Activated T-cell treated with anti-CD3 and anti-CD28 coated beads, Interleukin-2, amount 50 U/mL, for 4 hours (primary cell): ENCODE data around the gene PIGU. TPM values are rescaled to one million over a fixed set of nuclear protein-coding genes. Genes with fewer than 3 reads are reported as not detected.
"Not testable (repeated sequence)": the region's sequence is repeated elsewhere in the genome, so short reads cannot be mapped to it uniquely, and the experiment has no call there.

Experiments
- ATAC-seq, 2 donors: fragments of 200-7000 bp; cut with Tn5 transposase; one replicate each; pipeline ENCODE4 v1.10.0; 2021
- DNase-seq: peaks from one replicate; pipeline ENCODE4 v3.0.0-alpha.2; 2020
- H3K27me3 Mint-ChIP-seq: one replicate; pipeline ENCODE4 v1.8.0; 2021; ENCODE audit warnings: low read depth, mixed read lengths
- H3K36me3 Mint-ChIP-seq: one replicate; pipeline ENCODE4 v1.8.0; 2022; ENCODE audit warnings: mixed read lengths; ENCODE audit not compliant: insufficient read depth
- H3K4me1 Mint-ChIP-seq: one replicate; pipeline ENCODE4 v1.8.0; 2021; ENCODE audit warnings: low read depth, mixed read lengths
- H3K4me3 Mint-ChIP-seq: one replicate; pipeline ENCODE4 v1.8.0; 2021; ENCODE audit warnings: mild to moderate bottlenecking, moderate library complexity, mixed read lengths
- H3K9me3 Mint-ChIP-seq: one replicate; pipeline ENCODE4 v1.8.0; 2021; ENCODE audit warnings: mixed read lengths
- total RNA-seq, 3 donors: library from RNA; stranded (reverse); gene quantifications; one replicate each; pipeline ENCODE4 v1.2.1, GENCODE V29; 2021

The PIGU gene
- total RNA-seq, 3 donors from 2014 or later, result 21.5 to 27.3 (median 25.0) TPM

DNA sequence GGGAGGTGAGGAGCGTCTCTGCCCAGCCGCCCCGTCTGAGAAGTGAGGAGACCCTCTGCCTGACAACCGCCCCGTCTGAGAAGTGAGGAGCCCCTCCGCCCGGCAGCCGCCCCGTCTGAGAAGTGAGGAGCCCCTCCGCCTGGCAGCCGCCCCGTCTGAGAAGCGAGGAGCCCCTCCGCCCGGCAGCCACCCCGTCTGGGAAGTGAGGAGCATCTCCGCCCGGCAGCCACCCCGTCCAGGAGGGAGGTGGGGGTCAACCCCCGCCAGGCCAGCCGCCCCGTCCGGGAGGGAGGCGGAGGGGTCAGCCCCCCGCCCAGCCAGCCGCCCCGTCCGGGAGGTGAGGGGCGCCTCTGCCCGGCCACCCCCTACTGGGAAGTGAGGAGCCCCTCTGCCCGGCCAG lies 18.2 kb downstream of the PIGU start:
- H3K36me3 Mint-ChIP-seq, ATAC-seq, H3K4me3 Mint-ChIP-seq, DNase-seq, H3K9me3 Mint-ChIP-seq, H3K4me1 Mint-ChIP-seq, H3K27me3 Mint-ChIP-seq: not testable (repeated sequence)

DNA sequence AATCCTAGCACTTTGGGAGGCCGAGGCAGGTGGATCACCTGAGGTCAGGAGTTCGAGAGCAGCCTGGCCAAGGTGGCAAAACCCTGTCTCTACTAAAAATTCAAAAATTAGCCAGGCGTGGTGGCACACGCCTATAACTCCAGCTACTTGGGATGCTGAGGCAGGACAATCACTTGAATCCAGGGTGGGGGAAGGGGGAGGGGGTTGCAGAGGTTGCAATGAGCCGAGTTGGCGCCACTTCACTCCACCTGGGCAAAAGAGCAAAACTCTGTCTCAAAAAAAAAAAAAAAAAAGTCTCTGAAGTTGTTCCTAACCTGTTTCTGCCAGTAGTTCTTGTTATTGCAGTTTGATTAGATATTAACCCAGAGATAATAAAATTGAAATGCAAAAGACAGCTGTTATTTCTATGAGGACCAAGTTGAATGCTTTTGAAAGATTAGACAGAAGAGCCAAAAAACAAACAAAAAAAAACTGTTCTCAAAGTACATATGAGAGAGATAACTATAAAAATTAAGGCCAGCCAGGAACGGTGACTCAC lies 22.6 kb downstream of the PIGU start:
- Mint-ChIP-seq H3K36me3 (peaks cover 23% of the 10 kb centered on the region), H3K4me1 (peaks cover 2% of the 10 kb centered on the region), H3K9me3 (no peaks in the 10 kb centered on the region), H3K4me3 (no peak overlapping the region), H3K27me3 (no peaks in the 10 kb centered on the region)
- ATAC-seq, result no peak
- no peak for DNase-seq

DNA sequence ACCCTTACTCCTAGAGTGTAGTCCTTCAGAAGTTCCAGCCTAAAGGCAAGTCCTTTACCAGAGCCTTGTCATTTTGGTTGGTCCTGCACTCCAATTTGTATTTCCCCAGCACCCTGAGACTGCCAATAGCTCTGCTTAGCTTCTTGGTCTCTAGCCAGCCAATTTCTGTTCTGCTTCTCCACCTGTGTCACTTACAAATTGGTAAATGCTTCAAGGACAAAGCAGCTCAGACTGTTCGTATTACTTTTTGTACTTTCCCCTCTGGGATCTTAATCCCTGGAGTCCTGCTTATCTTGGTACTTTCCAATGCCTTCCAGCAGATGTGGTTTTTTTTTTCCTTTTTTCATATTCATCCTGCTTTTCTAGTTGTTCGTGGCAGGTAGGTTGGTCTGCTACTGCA lies 25.7 kb downstream of the PIGU start:
- Mint-ChIP-seq H3K27me3 (no peaks in the 10 kb centered on the region), H3K9me3 (no peaks in the 10 kb centered on the region), H3K4me3 (no peak overlapping the region), H3K4me1 (peaks cover 2% of the 10 kb centered on the region), H3K36me3 (peaks cover 19% of the 10 kb centered on the region)
- ATAC-seq, result no peak
- no peak for DNase-seq

DNA sequence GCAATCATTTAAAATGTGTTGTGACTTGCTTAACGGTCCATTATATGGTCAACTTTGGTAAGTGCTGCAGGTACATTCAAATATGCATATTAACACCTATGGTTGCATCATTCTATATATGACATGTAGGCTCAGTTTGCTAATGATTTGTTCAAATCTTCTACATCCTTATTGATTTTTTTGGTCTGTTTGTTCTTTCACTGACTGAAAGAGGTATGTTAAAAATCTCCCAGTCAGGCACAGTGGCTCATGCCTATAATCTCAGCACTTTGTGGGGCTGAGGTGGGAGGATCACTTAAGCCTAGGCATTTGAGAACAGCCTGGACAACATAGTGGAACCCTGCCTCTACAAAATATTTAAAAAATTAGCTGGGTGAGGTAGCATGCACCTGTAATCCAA lies 29.2 kb downstream of the PIGU start:
- H3K9me3 Mint-ChIP-seq, result no peaks in the 10 kb centered on the region
- H3K4me1 Mint-ChIP-seq, result no peaks in the 10 kb centered on the region
- H3K27me3 Mint-ChIP-seq, result no peaks in the 10 kb centered on the region
- H3K4me3 Mint-ChIP-seq, result no peak overlapping the region
- peaks cover 15% of the 10 kb centered on the region for H3K36me3 Mint-ChIP-seq
- no peak for ATAC-seq
- no peak for DNase-seq

DNA sequence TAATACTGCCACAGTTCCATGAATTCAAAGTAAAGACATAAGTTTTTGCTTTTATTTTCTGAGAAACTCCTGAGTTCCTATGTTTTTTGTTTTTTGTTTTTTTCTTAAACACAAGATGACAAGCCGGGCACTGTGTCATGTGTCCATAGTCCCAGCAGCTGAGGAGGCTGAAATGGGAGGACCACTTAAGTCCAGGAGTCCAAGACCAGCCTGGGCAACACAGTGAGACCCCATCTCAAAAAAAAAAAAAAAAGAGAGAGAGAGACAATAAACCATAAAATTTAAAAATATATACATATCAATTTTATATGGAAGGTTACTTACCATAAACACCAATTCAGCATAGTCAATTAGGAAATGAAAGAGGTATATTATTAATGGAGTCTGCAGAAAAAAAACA lies 31.9 kb downstream of the PIGU start:
- ATAC-seq (no peak), DNase-seq (no peak)
- Mint-ChIP-seq H3K4me3 (no peak overlapping the region), H3K4me1 (no peaks in the 10 kb centered on the region), H3K36me3 (peaks cover 6% of the 10 kb centered on the region), H3K27me3 (no peaks in the 10 kb centered on the region), H3K9me3 (no peaks in the 10 kb centered on the region)

DNA sequence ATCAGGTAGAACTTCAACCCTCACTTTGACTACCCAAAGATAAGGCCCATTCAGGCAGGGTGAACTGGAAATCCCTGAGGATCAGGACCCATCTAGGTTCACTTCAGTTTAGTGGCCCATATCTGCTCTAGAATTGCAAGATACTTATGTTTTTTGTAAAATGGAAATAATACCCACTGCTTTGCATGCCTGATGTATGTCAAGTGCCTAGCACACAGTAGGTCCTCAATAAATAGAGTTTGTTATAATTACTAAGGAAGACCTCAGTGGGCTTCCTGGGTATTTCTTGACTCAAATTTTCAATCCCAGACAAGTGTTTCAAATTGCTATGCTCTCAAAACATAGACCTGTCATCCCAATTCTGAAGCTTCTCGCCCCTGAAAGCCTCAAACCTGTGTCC lies 32.5 kb downstream of the PIGU start:
- ATAC-seq (no peak), DNase-seq (no peak)
- Mint-ChIP-seq H3K36me3 (peaks cover 6% of the 10 kb centered on the region), H3K27me3 (no peaks in the 10 kb centered on the region), H3K9me3 (no peaks in the 10 kb centered on the region), H3K4me1 (no peaks in the 10 kb centered on the region), H3K4me3 (no peak overlapping the region)

DNA sequence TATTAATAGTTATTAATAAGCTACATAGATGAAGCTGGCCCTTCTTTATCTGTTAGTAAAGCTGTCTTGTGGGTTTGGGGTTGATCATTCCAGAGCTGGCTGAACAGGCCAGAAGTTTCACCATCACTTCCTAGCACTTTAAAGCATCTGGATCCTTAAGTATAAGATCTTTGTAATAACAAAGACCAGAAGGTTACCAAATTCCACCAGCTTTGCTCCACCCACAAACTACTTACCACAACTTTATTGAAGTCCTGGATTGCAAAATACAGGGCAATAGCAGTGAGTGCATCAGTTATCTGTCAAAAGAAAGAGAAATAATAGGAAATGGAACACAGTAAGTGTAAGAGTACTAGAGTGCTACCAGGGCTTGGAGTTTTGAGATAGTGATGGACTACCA lies 33.0 kb downstream of the PIGU start:
- Mint-ChIP-seq H3K27me3 (no peaks in the 10 kb centered on the region), H3K9me3 (no peaks in the 10 kb centered on the region), H3K4me1 (no peaks in the 10 kb centered on the region), H3K4me3 (no peak overlapping the region), H3K36me3 (peaks cover 7% of the 10 kb centered on the region)
- no peak for ATAC-seq
- DNase-seq, result no peak

DNA sequence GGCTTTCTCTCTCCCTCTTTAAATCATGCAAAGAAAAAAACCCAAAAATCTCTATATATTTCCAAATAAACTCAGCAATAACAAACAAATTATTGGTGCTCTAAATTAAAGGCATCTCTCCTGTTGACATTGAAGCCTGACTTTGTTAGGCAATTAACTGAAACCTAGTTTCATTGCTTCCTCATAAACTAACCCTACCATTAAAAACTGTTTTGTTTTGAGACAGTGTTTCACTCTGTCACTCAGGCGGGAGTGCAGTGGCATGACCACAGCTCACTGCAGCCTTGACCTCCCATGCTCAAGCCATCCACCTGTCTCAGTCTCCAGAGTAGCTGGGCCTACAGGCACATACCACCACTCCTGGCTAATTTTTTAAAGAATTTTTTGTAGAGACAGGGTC lies 34.9 kb downstream of the PIGU start:
- Mint-ChIP-seq H3K27me3 (no peaks in the 10 kb centered on the region), H3K4me3 (no peak overlapping the region), H3K9me3 (no peaks in the 10 kb centered on the region), H3K4me1 (no peaks in the 10 kb centered on the region), H3K36me3 (peaks cover 17% of the 10 kb centered on the region)
- ATAC-seq, result no peak
- DNase-seq, result no peak

DNA sequence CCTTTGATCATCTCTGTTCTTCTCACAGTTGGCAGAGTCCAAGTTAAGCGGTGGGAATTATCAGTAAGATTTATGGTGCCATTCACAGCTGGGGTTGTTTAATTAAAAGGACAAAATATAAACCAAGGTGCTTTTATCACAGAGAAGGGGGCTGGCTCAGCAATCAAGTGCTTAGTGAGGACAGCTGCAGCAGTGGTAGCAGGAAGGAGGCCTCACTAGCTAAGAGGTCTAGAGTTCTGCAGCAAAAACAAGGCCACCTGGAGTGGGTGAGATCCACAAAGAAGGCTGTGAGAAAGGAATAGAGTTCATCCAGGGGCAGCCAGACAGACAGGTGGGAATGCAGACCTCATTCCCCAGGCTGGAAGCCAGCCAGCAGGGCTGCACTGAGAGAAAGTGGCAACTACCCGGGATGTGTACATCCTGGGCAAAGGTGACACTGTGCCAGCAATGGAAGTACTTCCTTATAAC lies 37.1 kb downstream of the PIGU start:
- no peaks in the 10 kb centered on the region for H3K9me3 Mint-ChIP-seq
- no peak for DNase-seq
- H3K4me3 Mint-ChIP-seq, result no peak overlapping the region
- no peaks in the 10 kb centered on the region for H3K4me1 Mint-ChIP-seq
- ATAC-seq, result no peak
- peaks cover 22% of the 10 kb centered on the region for H3K36me3 Mint-ChIP-seq
- no peaks in the 10 kb centered on the region for H3K27me3 Mint-ChIP-seq

DNA sequence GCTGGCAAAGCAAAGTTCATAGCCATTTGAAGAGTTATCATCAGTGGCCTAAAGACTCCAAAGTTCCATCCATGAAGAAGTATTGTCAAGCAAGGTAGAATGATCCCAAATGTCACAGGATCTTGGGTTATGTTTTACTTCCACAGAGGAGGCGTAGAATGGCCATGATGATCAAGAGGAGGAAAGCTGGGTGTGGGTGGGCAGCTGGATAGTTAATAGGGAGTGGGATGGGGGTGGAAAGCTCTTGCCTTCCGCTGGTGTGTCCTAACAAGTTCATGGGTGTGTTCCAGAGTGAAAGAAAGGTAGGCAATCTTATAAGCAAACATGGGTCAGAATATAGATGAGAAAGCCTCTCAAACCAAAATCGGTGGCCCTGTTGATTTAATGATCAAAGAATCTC lies 38.4 kb downstream of the PIGU start:
- H3K4me1 Mint-ChIP-seq, result no peaks in the 10 kb centered on the region
- H3K27me3 Mint-ChIP-seq, result no peaks in the 10 kb centered on the region

DNA sequence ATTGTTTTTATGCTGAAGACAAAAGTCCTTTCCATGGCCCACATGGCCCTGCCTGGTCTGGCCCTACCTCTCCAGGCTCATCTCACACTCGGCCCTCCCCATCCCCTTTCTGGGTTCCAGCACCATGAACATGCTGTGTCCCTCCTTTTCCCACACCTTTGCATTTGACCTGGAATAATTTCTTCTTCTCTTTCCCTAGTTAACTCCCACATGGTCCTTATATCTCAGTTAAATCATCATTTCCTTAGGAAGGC lies 38.9 kb downstream of the PIGU start:
- Mint-ChIP-seq H3K36me3 (peaks cover 30% of the 10 kb centered on the region), H3K4me3 (no peak overlapping the region), H3K27me3 (no peaks in the 10 kb centered on the region), H3K4me1 (no peaks in the 10 kb centered on the region), H3K9me3 (no peaks in the 10 kb centered on the region)
- ATAC-seq (no peak), DNase-seq (no peak)

More for the DNA sequence above, 38.4 kb downstream of the PIGU start:
- peaks cover 26% of the 10 kb centered on the region for H3K36me3 Mint-ChIP-seq
- no peak for DNase-seq
- H3K4me3 Mint-ChIP-seq, result no peak overlapping the region
- no peak for ATAC-seq
- H3K9me3 Mint-ChIP-seq, result no peaks in the 10 kb centered on the region

DNA sequence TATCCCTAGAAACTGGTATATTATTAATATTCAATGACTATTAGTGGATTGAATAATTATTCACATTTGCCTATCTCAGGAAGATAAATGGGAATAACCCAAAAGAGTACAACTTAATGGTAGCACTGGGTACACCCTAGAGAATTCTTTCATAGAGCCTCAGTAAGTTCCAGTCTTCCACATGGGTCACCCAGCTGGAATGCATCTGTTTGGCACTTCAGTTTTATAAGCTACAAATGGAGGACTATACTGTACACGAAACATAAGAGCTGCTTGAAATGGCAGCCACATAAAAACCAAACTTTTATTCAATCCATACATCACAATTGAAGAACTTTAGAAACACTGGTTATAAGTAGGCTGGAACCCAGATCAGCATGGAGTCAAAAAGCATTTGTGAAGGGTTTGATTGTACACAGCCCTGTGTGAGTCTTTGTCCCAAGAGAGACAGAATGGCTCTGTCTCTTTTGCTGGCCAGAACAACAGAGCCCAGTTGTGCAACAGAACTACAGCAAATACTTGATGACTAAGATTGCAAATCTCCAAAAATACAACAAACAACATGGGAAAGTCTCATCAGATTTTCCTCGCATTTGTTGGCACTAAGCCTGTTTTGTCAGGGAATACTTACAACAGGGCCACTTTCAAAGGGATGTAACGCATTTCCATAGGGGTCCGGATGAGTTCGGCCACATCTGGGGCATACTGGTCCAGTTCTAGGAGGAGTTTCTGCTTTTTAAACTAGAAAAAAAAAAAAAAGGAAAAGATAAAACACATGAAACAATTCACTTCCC lies 39.5 kb downstream of the PIGU start:
- Mint-ChIP-seq H3K4me3 (no peak overlapping the region), H3K9me3 (no peaks in the 10 kb centered on the region), H3K27me3 (no peaks in the 10 kb centered on the region), H3K36me3 (peaks cover 30% of the 10 kb centered on the region), H3K4me1 (no peaks in the 10 kb centered on the region)
- no peak for DNase-seq
- ATAC-seq, result no peak

DNA sequence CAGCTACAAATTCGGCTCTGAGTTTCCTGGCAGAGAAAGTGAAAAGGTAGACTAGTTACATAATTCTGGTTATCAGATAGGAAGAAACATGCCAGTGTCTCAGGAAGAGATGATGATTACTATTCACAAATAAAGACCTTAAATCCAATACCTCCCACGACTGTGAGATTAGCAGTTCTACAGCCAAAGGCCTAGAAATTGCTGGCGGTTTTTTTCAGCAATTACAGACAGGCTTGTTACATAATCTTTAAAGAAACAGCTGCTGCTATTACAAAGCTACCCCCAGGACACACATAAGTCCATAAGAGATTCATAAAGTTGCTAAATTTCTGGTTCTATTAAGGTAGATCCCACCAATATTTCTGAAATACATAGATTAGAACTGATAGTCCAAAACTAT lies 40.2 kb downstream of the PIGU start:
- no peak for ATAC-seq
- Mint-ChIP-seq H3K36me3 (peaks cover 30% of the 10 kb centered on the region), H3K4me3 (no peak overlapping the region), H3K9me3 (no peaks in the 10 kb centered on the region), H3K27me3 (no peaks in the 10 kb centered on the region), H3K4me1 (no peaks in the 10 kb centered on the region)
- no peak for DNase-seq

DNA sequence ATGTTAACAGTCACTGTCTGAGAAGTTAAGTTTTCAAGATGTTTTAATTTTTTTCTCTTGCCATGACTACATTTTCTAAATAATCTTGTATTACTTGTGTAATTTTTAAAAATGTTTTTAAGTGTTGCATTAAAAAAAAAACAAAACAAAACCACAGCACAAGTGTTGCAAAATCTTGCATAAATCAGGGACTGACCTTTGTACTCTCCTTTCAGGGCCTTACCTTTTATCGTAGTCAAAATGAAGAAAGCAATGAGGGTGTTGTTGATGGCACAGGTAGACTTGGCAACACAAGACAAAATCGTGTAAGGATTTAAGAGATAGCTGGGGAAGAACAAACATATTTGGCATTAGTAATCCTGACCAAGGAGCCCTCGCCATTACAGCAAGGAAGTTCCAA lies 42.5 kb downstream of the PIGU start:
- no peak overlapping the region for H3K4me3 Mint-ChIP-seq
- H3K27me3 Mint-ChIP-seq, result no peaks in the 10 kb centered on the region
- H3K36me3 Mint-ChIP-seq, result peaks cover 36% of the 10 kb centered on the region
- DNase-seq (no peak), ATAC-seq (no peak)
- H3K9me3 Mint-ChIP-seq, result no peaks in the 10 kb centered on the region
- H3K4me1 Mint-ChIP-seq, result no peaks in the 10 kb centered on the region

DNA sequence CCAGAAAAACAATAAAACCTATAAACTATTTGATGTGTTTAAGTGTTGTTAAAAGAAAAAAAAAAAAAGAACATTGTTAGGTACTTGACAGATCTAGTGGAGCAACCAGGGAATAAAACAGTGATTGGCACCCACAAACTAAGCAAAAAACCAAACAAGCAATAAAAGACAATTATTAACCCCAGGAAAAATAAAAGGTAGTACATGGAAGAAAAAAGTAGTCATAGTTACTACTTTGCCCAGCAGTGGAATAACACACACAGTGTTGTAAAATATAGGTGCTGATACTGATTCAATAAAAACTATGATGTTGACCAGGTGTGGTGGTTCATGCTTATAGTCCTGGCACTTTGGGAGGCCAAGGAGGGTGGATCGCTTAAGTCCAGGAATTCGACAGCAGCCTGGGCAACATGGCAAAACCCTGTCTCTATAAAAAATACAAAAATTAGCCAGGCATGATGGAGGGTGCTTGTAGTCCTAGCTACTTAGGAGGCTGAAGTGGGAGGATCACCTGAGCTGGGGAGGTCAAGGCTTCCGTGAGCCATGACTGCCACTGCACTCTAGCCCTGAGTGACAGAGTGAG lies 43.9 kb downstream of the PIGU start:
- DNase-seq (no peak), ATAC-seq (no peak)
- Mint-ChIP-seq H3K4me1 (no peaks in the 10 kb centered on the region), H3K9me3 (no peaks in the 10 kb centered on the region), H3K27me3 (no peaks in the 10 kb centered on the region), H3K4me3 (no peak overlapping the region), H3K36me3 (peaks cover 31% of the 10 kb centered on the region)
